Effector CD8-positive, alpha-beta T cell (primary cell): Measurements from ENCODE around the gene KBTBD8.

ENCODE experiments used
- DNase-seq: peaks from one replicate; lab custom pipeline; 2025; lab: John Stamatoyannopoulos, UW

Gene KBTBD8

GRCh38 chr3:66997560-66998112 lies 471 bp upstream of the KBTBD8 start:
- no peak for DNase-seq

GRCh38 chr3:66998904-66999235 lies 763 bp downstream of the KBTBD8 start:
- DNase-seq: no peak

GRCh38 chr3:67000009-67000408 lies 1.9 kb downstream of the KBTBD8 start:
- DNase-seq: no peak

- no peak for DNase-seq
Observed at GRCh38 chr3:67001086-67001861, 3.2 kb downstream of the KBTBD8 start.

- DNase-seq: no peak
Observed at GRCh38 chr3:67005974-67006373, 7.9 kb downstream of the KBTBD8 start.

GRCh38 chr3:67006460-67006859 lies 8.4 kb downstream of the KBTBD8 start:
- DNase-seq: no peak

- DNase-seq: no peak
Observed at GRCh38 chr3:67008388-67008787, 10.3 kb downstream of the KBTBD8 start.

GRCh38 chr3:67009716-67010115 lies 11.6 kb downstream of the KBTBD8 start:
- DNase-seq: no peak

GRCh38 chr3:67011414-67012131 lies 13.5 kb downstream of the KBTBD8 start:
- no peak for DNase-seq

GRCh38 chr3:67012564-67012963 lies 14.5 kb downstream of the KBTBD8 start:
- no peak for DNase-seq

GRCh38 chr3:67015702-67016484 lies 17.8 kb downstream of the KBTBD8 start:
- DNase-seq: no peak

- no peak for DNase-seq
Observed at GRCh38 chr3:67016522-67017080, 18.5 kb downstream of the KBTBD8 start.

GRCh38 chr3:67017211-67017610 lies 19.1 kb downstream of the KBTBD8 start:
- no peak for DNase-seq

GRCh38 chr3:67018105-67018788 lies 20.1 kb downstream of the KBTBD8 start:
- no peak for DNase-seq

GRCh38 chr3:67018789-67019526 lies 20.9 kb downstream of the KBTBD8 start:
- no peak for DNase-seq

- no peak for DNase-seq
Observed at GRCh38 chr3:67028001-67028784, 30.1 kb downstream of the KBTBD8 start.

GRCh38 chr3:67030785-67031740 lies 33.0 kb downstream of the KBTBD8 start:
- DNase-seq: no peak

GRCh38 chr3:67031986-67032385 lies 33.9 kb downstream of the KBTBD8 start:
- no peak for DNase-seq

GRCh38 chr3:67033079-67033478 lies 35.0 kb downstream of the KBTBD8 start:
- DNase-seq: no peak
